ENCODE results near the gene MITF. TPM values are rescaled to one million over a fixed set of nuclear protein-coding genes. Genes with fewer than 3 reads are reported as not detected.

MITF gene
- total RNA-seq, 2 donors from 2014 or later = 9.3 to 12.2 TPM

DNA sequence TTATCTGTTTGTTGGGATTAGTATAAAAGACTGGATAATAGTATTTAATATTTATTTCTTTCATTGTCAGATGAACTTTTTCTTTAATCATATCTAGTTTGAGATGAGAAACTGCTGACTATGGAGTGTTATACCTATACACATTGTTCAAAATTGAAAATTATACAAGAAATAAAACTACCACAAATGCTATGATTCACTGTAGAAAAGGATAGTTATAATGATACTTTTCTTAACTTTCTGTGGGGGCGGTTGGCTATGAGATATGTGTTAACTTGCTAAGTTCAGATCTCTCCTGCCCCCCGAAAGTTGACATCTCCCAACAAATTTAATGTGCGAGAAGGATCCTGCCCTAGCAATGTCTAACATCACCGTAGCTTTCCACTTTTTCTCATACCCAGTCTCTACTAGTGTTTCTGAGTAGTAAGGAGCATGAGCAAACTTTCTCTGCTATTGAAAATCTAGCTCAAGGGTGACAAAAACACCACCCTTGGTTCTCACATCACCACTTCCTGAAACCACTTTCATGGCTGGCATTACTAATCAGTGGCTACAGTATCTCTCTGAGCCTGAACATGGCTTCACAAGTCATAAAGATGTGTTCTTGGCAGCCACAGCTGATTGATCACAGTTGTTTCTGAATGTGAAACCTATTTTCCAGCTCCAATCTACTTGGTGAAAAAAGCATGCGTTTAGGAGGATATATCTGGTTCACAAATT is 244.4 kb downstream of the MITF start:
- 83 to 85% methylated on average over 5 of the region's 5 CpGs for WGBS, 2 donors
- ATAC-seq = no peak
- Histone ChIP-seq H3K9me3 (peaks cover 0 to 3% (median 0%) of the 10 kb centered on the region in 3 donors), H3K36me3 (replicated peaks in 1 of 2; ENCODE audit: insufficient read depth in 1 of 2, low read depth in 2 of 2) (no peaks in the 10 kb centered on the region), H3K4me1 (peaks cover 9% of the 10 kb centered on the region), H3K4me3 (no peak overlapping the region), H3K27ac (no peak overlapping the region), H3K27me3 (no peaks in the 10 kb centered on the region)
- intact Hi-C loops (cut with DNase I) = no loop called here
- no peak for TF ChIP-seq POLR2A (IDR thresholded peaks at IDR 0.05)
- TF ChIP-seq, protein P1, sequence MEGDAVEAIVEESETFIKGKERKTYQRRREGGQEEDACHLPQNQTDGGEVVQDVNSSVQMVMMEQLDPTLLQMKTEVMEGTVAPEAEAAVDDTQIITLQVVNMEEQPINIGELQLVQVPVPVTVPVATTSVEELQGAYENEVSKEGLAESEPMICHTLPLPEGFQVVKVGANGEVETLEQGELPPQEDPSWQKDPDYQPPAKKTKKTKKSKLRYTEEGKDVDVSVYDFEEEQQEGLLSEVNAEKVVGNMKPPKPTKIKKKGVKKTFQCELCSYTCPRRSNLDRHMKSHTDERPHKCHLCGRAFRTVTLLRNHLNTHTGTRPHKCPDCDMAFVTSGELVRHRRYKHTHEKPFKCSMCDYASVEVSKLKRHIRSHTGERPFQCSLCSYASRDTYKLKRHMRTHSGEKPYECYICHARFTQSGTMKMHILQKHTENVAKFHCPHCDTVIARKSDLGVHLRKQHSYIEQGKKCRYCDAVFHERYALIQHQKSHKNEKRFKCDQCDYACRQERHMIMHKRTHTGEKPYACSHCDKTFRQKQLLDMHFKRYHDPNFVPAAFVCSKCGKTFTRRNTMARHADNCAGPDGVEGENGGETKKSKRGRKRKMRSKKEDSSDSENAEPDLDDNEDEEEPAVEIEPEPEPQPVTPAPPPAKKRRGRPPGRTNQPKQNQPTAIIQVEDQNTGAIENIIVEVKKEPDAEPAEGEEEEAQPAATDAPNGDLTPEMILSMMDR (IDR thresholded peaks at IDR 0.05) = no peak
- DNase-seq = no peak

DNA sequence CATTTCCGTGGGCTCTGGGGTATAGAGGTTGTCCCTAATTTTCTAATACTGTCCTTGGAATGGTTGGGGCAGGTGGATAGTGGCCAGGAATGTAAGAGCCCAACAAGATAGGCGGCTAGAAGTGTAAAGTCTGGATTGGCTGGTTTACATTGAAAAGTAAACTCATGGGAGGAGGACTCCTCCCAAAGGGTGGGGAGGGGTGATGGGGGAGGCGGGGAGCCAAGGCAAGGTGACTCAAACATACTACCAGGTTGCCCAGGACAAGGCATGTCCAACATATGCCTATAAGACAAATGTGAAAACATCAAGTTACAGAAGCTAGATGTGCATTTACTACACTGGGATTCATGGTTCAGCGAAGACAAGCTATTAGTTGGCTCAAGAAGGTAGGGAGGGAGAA is 246.0 kb downstream of the MITF start:
- TF ChIP-seq, protein P1 (IDR thresholded peaks at IDR 0.05) = no peak
- TF ChIP-seq POLR2A (IDR thresholded peaks at IDR 0.05) = no peak
- intact Hi-C loops (cut with DNase I) = no loop called here
- peaks cover 9% of the 10 kb centered on the region for H3K4me1 ChIP-seq
- DNase-seq = peak in 1 of 4 donors; percentile 62
- H3K36me3 ChIP-seq (replicated peaks in 1 of 2; ENCODE audit: insufficient read depth in 1 of 2, low read depth in 2 of 2) = no peaks in the 10 kb centered on the region
- H3K9me3 ChIP-seq = no peaks in the 10 kb centered on the region
- no peak for ATAC-seq
- 52 to 59% methylated on average over 4 of the region's 4 CpGs for WGBS, 2 donors
- no peak overlapping the region for H3K27ac ChIP-seq
- H3K4me3 ChIP-seq = no peak overlapping the region
- no peaks in the 10 kb centered on the region for H3K27me3 ChIP-seq

- DNase-seq (no peak), ATAC-seq (no peak)
- Histone ChIP-seq H3K27me3 (no peaks in the 10 kb centered on the region), H3K27ac (no peak overlapping the region), H3K4me3 (no peak overlapping the region), H3K4me1 (peaks cover 9% of the 10 kb centered on the region), H3K9me3 (no peaks in the 10 kb centered on the region), H3K36me3 (replicated peaks in 1 of 2; ENCODE audit: insufficient read depth in 1 of 2, low read depth in 2 of 2) (no peaks in the 10 kb centered on the region)
- 71 to 76% methylated on average over 6 of the region's 6 CpGs for WGBS, 2 donors
- intact Hi-C loops (cut with DNase I) = no loop called here
- TF ChIP-seq, protein P1 (IDR thresholded peaks at IDR 0.05) = no peak
- TF ChIP-seq POLR2A (IDR thresholded peaks at IDR 0.05) = no peak
These were observed 247.2 kb downstream of the MITF start for GRCh38 chr3:69986419-69986818.

GRCh38 chr3:69987833-69988232 is 248.6 kb downstream of the MITF start:
- H3K27ac ChIP-seq = no peak overlapping the region
- H3K4me3 ChIP-seq = no peak overlapping the region
- no peak for TF ChIP-seq POLR2A (IDR thresholded peaks at IDR 0.05)
- TF ChIP-seq, protein P1 (IDR thresholded peaks at IDR 0.05) = no peak
- 83 to 94% methylated on average over 6 of the region's 6 CpGs for WGBS, 2 donors
- DNase-seq = no peak
- no peaks in the 10 kb centered on the region for H3K27me3 ChIP-seq
- intact Hi-C loops (cut with DNase I) = no loop called here
- H3K9me3 ChIP-seq = no peaks in the 10 kb centered on the region
- no peaks in the 10 kb centered on the region for H3K36me3 ChIP-seq (replicated peaks in 1 of 2; ENCODE audit: insufficient read depth in 1 of 2, low read depth in 2 of 2)
- peaks cover 6% of the 10 kb centered on the region for H3K4me1 ChIP-seq
- no peak for ATAC-seq

- Histone ChIP-seq H3K27me3 (no peaks in the 10 kb centered on the region), H3K36me3 (replicated peaks in 1 of 2; ENCODE audit: insufficient read depth in 1 of 2, low read depth in 2 of 2) (no peaks in the 10 kb centered on the region), H3K27ac (no peak overlapping the region), H3K4me3 (no peak overlapping the region), H3K9me3 (no peaks in the 10 kb centered on the region), H3K4me1 (peaks cover 5% of the 10 kb centered on the region)
- no peak for DNase-seq
- TF ChIP-seq POLR2A (IDR thresholded peaks at IDR 0.05) = no peak
- TF ChIP-seq, protein P1 (IDR thresholded peaks at IDR 0.05) = no peak
- ATAC-seq = no peak
- WGBS, 2 donors = 86 to 90% methylated on average over 4 of the region's 4 CpGs
- intact Hi-C loops (cut with DNase I) = no loop called here
These were observed 254.5 kb downstream of the MITF start for GRCh38 chr3:69993757-69994156.
